Spinal cord (tissue), 10 donors: Measurements from ENCODE around the gene TMEM244. TPM values are rescaled to one million over a fixed set of nuclear protein-coding genes. Genes with fewer than 3 reads are reported as not detected.

Experiments
- DNase-seq, 6 donors: peaks; one replicate each; pipeline versions ENCODE4 v3.0.0 to v3.0.0-alpha.2; 2013 to 2015; ENCODE audit warnings: low spot score in 6 of 6, low read depth in 4 of 6
- H3K27ac ChIP-seq: one replicate; pipeline ENCODE4 v1.5.1; 2013; ENCODE audit warnings: low read depth, low read length, control low read depth
- H3K27me3 ChIP-seq: one replicate; pipeline ENCODE4 v1.6.1; 2013; ENCODE audit warnings: low read length; ENCODE audit not compliant: control insufficient read depth, insufficient read depth
- H3K36me3 ChIP-seq: one replicate; pipeline ENCODE4 v1.6.1; 2013; ENCODE audit warnings: low read length; ENCODE audit not compliant: control insufficient read depth, insufficient read depth
- H3K4me1 ChIP-seq: one replicate; pipeline ENCODE4 v1.6.1; 2013; ENCODE audit warnings: low read length; ENCODE audit not compliant: control insufficient read depth, insufficient read depth
- H3K4me3 ChIP-seq: one replicate; pipeline ENCODE4 v1.5.1; 2013; ENCODE audit warnings: low read depth, low read length, control low read depth
- H3K9me3 ChIP-seq: one replicate; pipeline ENCODE4 v1.6.1; 2013; ENCODE audit warnings: low read length; ENCODE audit not compliant: control insufficient read depth, insufficient read depth
- WGBS: methylation state at CpG from one replicate; pipeline ENCODE4 v1.1.5; 2013; ENCODE audit warnings: missing lambda C conversion rate; ENCODE audit not compliant: insufficient coverage; 5-methylcytosine and 5-hydroxymethylcytosine counted together
- long read RNA-seq, 4 donors: transcript quantifications; one replicate each; lab custom pipeline, GENCODE V29; 2026
- polyA plus RNA-seq, 2 donors: library from polyadenylated mRNA; unstranded; fragments of 120-200 nt; gene quantifications; one replicate each; pipeline ENCODE4 v1.2.1, GENCODE V29; 2013; ENCODE audit not compliant: insufficient read length in 2 of 2
- total RNA-seq, 2 donors: library from RNA; depleted of rRNA in 1 of 2; stranded (reverse); fragments of 120-200 nt in 1 of 2; fragments of >200 nt in 1 of 2; gene quantifications; one replicate each; pipeline versions ENCODE4 v1.2.3 to v1.2.4, GENCODE V29; 2013 to 2014
- donor health status: healthy.

The TMEM244 gene, protein sequence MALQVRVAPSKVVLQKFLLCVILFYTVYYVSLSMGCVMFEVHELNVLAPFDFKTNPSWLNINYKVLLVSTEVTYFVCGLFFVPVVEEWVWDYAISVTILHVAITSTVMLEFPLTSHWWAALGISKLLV
- total RNA-seq (not detected), polyA plus RNA-seq (not detected)
- long read RNA-seq, donor 1 = 0 reads
- long read RNA-seq, donor 2 = 0 reads
- long read RNA-seq, donor 3 = 0 reads
- long read RNA-seq, donor 4 = 0 reads

DNA sequence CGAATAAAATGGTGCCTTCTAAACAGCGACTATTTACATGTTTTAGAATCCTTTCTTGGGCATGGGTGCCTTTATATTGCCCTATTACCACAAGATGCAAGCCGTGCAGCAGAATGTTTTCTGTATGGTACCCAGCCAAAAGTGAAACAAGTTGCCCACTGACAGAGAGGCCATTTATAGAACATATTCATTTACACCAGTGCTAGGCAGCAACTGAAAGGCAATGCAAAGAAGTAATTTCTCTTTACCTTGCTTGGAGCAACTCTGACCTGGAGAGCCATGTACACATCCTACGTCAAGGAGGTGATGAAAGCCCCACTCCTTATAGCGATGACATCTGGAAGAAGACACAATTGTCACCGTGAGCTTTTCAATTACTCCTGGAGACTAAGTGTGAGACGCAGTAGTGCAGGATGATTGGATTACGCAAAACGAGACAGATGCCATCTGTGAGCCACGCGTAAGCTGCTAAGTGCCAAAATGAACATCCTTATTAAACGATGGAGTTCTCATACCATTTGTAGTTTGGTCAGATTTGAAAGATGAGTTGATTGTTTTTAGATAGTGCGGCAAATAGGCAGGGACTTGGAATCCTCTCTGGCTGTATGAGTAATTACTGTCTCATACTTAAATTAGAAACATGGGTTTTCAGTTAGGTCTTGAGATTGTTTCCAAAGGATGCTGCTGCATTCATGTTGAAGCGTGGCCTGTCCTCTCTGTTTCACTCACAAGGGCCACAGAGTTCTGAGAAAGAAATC lies at the start of gene TMEM244:
TSS of gene TMEM244 (minus strand) at position 408 of the 758 bp plus-strand sequence. CDS start at position 281, 127 bp downstream.
- Histone ChIP-seq H3K27ac (no peak within 1 kb of the TSS), H3K4me3 (no peak within 1 kb of the TSS)

DNA sequence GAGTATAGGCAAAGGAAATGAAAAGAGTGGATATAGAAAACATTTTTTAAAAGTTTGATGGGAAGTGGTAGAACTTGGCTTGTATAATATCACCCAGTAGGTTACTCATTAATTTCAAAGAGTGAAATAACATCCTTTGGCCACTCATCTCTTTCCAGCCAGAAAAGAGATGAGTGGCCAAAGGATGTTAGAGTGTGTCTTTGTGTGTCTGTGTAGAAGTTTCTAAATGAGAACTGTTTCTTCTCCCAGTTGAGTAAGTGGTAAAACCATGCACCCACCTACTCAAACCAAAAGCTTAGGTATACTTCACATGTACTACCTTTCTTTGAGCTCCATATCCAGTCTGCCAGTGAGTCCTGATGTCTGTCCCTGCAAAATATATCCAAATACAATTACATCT lies 47.7 kb upstream of the TMEM244 start:
- no peaks in the 10 kb centered on the region for H3K9me3 ChIP-seq

More for the DNA sequence above, at the start of gene TMEM244:
- H3K27me3 ChIP-seq = no peaks in the 10 kb centered on the region
- H3K9me3 ChIP-seq = peaks cover 3% of the 10 kb centered on the region
- no peaks in the 10 kb centered on the region for H3K36me3 ChIP-seq
- no peaks in the 10 kb centered on the region for H3K4me1 ChIP-seq
- peak in 2 of 6 donors; percentile 68 to 74 for DNase-seq
- 67% methylated on average over 11 of the region's 14 CpGs for WGBS

DNA sequence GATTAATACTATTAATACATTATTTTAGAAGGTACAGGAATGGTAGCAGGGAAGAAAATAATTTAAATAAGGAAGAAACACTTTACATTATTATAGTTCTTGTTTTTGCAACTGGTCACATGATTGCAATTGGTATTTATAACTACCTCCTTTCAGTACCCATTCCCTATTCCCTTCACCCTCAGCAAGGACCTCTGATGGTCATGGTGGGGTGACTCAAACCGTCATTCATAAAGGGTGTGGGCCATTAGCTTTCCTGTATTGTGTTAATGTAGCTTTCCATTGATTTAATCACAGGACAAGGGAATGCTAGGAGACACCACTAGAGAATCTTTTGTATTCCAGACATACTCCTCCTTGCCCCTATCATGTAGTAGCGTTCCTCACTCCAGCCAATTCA lies 47.2 kb upstream of the TMEM244 start:
- H3K27ac ChIP-seq = no peak overlapping the region
- H3K4me1 ChIP-seq = no peaks in the 10 kb centered on the region
- no peak overlapping the region for H3K4me3 ChIP-seq
- DNase-seq = no peak
- no peaks in the 10 kb centered on the region for H3K9me3 ChIP-seq
- no peaks in the 10 kb centered on the region for H3K27me3 ChIP-seq
- no peaks in the 10 kb centered on the region for H3K36me3 ChIP-seq
- WGBS = no CpG with 5 or more reads among the region's 2 CpGs

More for the DNA sequence above, 47.7 kb upstream of the TMEM244 start:
- H3K4me3 ChIP-seq = no peak overlapping the region
- H3K27ac ChIP-seq = no peak overlapping the region
- no peak for DNase-seq
- no peaks in the 10 kb centered on the region for H3K4me1 ChIP-seq
- H3K36me3 ChIP-seq = no peaks in the 10 kb centered on the region
- H3K27me3 ChIP-seq = no peaks in the 10 kb centered on the region

DNA sequence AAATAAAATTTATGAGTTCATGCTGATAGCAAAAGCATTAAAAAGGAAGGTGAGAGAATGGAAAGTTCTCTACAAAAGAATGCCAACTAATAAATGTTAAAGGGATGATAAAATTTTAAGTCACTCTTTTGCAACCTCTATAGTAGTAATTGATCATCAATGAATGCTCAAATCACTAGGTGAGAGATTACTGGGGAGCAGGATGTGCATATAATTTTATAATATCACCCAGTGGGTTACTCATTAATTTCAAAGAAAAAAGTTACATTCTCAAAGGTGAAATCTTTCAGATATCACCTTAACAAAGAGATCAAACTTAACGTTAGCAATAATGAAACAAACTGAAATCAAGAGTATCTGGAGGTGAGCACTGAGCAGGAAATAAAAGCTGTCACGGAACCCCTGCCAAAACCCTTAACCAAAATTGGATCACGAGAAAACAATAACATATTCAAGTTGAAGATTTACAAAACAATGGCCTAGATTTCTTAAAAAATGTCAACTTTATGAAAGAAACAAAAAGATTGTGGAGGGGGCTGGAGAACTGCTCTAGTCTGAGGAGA lies 45.5 kb upstream of the TMEM244 start:
- Histone ChIP-seq H3K4me1 (no peaks in the 10 kb centered on the region), H3K27me3 (no peaks in the 10 kb centered on the region), H3K27ac (no peak overlapping the region), H3K36me3 (no peaks in the 10 kb centered on the region), H3K4me3 (no peak overlapping the region), H3K9me3 (peaks cover 1% of the 10 kb centered on the region)
- no peak for DNase-seq
- WGBS = no CpG with 5 or more reads among the region's 3 CpGs

DNA sequence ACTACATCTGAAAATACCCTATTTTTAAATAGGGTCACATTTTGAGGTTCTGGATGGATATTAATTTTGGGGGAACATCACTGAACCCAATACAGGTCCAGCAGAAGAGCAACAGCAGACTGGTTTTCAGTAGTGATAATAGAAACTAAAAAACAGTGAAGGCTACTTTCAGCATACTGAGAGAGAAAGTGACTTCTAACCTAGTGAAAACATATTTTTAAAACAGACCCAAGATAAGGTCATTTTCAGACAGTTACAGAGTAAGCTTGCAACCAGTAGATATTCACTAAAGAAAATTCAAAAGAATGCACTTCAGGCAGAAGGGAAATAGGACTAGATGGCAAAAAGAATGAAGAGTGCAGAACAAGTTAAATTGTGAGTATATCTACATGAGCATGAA lies 42.0 kb upstream of the TMEM244 start:
- no peaks in the 10 kb centered on the region for H3K4me1 ChIP-seq
- H3K9me3 ChIP-seq = peaks cover 2% of the 10 kb centered on the region
- H3K4me3 ChIP-seq = no peak overlapping the region
- H3K36me3 ChIP-seq = no peaks in the 10 kb centered on the region
- no peaks in the 10 kb centered on the region for H3K27me3 ChIP-seq
- no peak overlapping the region for H3K27ac ChIP-seq
- DNase-seq = no peak

DNA sequence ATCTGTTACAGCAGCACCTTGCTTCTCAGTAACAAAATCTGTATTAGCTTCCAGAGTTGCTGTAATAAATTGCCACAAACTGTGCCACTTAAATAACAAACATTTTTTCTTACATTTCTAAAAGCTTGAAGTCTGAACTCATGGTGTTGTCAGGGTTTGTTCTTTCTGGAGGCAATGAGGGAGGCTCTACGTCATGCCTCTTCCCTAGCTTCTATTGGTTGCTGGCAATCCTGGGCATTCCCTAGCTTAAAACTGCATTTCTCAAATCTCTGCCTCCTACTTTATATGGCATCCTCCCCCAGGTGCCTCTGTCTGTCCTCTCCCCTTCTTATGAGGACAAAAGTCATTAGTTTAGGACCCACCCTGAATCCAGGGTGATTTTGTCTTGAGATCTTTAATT lies 41.6 kb upstream of the TMEM244 start:
- peaks cover 2% of the 10 kb centered on the region for H3K9me3 ChIP-seq
- H3K27me3 ChIP-seq = no peaks in the 10 kb centered on the region
- DNase-seq = no peak
- H3K4me3 ChIP-seq = no peak overlapping the region
- no peaks in the 10 kb centered on the region for H3K36me3 ChIP-seq
- WGBS = 89% methylated on average over 1 of the region's 1 CpG
- H3K4me1 ChIP-seq = no peaks in the 10 kb centered on the region
- no peak overlapping the region for H3K27ac ChIP-seq

DNA sequence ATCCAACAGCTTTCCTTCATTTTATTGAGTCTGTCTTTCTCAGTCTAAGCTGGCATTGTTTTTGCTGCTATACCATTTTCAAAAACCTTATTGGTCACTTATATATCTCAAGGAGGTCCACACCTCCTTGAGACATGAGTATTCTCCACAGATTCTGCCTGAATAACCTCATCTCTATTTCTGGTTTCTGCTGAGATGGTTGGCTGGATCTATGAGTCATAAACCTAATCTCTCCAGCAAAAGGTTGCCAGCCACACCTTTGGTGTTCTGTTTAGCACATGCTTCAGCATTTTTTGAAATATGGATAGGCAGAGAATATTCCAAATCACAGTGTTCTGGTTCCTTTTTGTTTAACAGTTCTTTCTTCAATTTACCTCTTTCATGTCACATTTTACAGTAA lies 40.8 kb upstream of the TMEM244 start:
- Histone ChIP-seq H3K36me3 (no peaks in the 10 kb centered on the region), H3K9me3 (peaks cover 2% of the 10 kb centered on the region), H3K27me3 (no peaks in the 10 kb centered on the region), H3K27ac (no peak overlapping the region), H3K4me1 (no peaks in the 10 kb centered on the region), H3K4me3 (no peak overlapping the region)
- DNase-seq = no peak

DNA sequence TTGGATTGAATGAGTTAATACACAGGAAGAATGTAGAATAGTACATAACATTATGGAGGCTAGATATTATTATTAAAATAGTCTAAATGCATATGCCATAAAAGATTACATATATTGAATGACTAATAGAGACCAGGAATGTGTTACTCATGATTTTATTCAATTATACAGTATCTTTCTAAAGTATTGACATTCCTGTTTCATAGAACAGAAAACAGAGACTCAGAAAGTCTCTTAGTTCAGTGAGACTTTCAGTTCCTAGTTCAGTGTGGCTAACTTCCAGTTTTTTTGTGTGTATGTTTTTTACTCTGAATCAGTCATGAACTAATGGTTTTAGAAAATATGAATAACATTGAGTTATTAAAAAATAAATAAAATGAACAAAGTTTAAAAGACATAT lies 34.6 kb upstream of the TMEM244 start:
- no peak for DNase-seq
- H3K27me3 ChIP-seq = no peaks in the 10 kb centered on the region
- no peaks in the 10 kb centered on the region for H3K9me3 ChIP-seq
- H3K4me3 ChIP-seq = no peak overlapping the region
- no peak overlapping the region for H3K27ac ChIP-seq
- H3K36me3 ChIP-seq = no peaks in the 10 kb centered on the region
- H3K4me1 ChIP-seq = no peaks in the 10 kb centered on the region

DNA sequence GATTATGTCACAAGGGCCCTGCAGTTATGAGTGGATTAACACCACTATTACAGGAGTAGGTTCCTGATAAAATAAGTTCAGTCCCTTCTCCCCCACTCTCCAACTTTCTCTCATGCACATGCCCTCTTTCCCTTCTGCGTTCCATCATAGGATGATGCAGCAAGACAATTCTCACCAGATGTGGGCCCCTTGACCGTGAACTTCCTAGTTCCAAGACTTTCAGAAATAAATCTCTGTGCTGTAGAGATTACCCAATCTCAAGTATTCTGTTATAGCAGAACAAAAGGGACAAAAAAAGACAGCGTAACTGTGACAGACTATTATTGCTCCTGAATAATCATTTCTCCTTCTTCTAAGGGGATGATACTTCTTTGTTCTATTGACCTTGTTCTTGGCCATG lies 33.8 kb upstream of the TMEM244 start:
- no peaks in the 10 kb centered on the region for H3K27me3 ChIP-seq
- no peak overlapping the region for H3K4me3 ChIP-seq
- no peak overlapping the region for H3K27ac ChIP-seq
- H3K36me3 ChIP-seq = no peaks in the 10 kb centered on the region
- no peak for DNase-seq
- no peaks in the 10 kb centered on the region for H3K4me1 ChIP-seq
- 100% methylated on average over 1 of the region's 3 CpGs for WGBS
- H3K9me3 ChIP-seq = no peaks in the 10 kb centered on the region

DNA sequence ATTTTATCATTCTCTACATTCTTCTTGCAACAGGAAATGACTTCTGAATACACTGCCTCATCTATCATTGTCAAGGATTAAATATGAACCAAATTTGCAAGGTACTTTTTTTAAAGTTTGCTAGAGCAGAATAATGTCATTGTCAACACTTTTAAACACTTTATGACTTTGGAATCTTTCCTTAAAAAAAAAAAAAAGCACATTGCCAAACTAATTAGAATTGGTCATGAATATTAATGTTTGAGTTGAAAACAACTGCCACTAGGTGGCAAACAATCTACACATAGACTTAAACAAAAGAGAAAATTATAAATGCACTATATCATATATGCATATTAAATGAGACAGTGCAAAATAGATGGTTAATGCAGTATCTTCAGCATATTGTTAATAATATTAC lies 32.5 kb upstream of the TMEM244 start:
- DNase-seq = peak in 2 of 6 donors; percentile 20 to 57
- Histone ChIP-seq H3K4me1 (no peaks in the 10 kb centered on the region), H3K9me3 (no peaks in the 10 kb centered on the region), H3K27ac (no peak overlapping the region), H3K27me3 (no peaks in the 10 kb centered on the region), H3K4me3 (no peak overlapping the region), H3K36me3 (no peaks in the 10 kb centered on the region)
